ENCODE results near the gene ANKRD16. TPM values are rescaled to one million over a fixed set of nuclear protein-coding genes. Genes with fewer than 3 reads are reported as not detected.

ANKRD16 gene
- total RNA-seq, 3 donors from 2014 or later (not counting 1 experiment from before 2014, with no cell fraction given) = 2.6 to 3.1 (median 3.0) TPM

GRCh38 chr10:5897504-5897903 is 7.8 kb upstream of the ANKRD16 start:
- Histone ChIP-seq H3K36me3 (ENCODE audit: control insufficient read depth, insufficient read depth, low read length) (peaks cover 17% of the 10 kb centered on the region), H3K4me3 (ENCODE audit: low read length) (no peak overlapping the region), H3K27ac (ENCODE audit: low read length) (no peak overlapping the region), H3K27me3 (ENCODE audit: control insufficient read depth, insufficient read depth, low read length) (no peaks in the 10 kb centered on the region), H3K9me3 (ENCODE audit: control insufficient read depth, insufficient read depth, low read length) (peaks cover 5% of the 10 kb centered on the region), H3K4me1 (ENCODE audit: control insufficient read depth, insufficient read depth, low read length) (peaks cover 11% of the 10 kb centered on the region)
- H3K27me3 Mint-ChIP-seq (ENCODE audit: low read depth in 2 of 2) = no peaks in the 10 kb centered on the region
- no peaks in the 10 kb centered on the region for H3K36me3 Mint-ChIP-seq
- no peak for ATAC-seq
- peak overlapping the region in 1 of 2 donors; percentile 3 for H3K27ac Mint-ChIP-seq
- no peak overlapping the region for H3K4me3 Mint-ChIP-seq
- WGBS (ENCODE audit: insufficient coverage) = 96% methylated on average over 8 of the region's 8 CpGs
- intact Hi-C loops (cut with micrococcal nuclease) = no loop called here
- TF ChIP-seq CTCF (IDR thresholded peaks at IDR 0.05) = no peak
- peaks cover 33 to 35% of the 10 kb centered on the region in 2 donors for H3K4me1 Mint-ChIP-seq
- DNase-seq = no peak
- no peaks in the 10 kb centered on the region for H3K9me3 Mint-ChIP-seq

- ATAC-seq (peak in 1 of 3 donors; percentile 42), DNase-seq (no peak)
- Histone ChIP-seq H3K9me3 (ENCODE audit: control insufficient read depth, insufficient read depth, low read length) (peaks cover 5% of the 10 kb centered on the region), H3K27me3 (ENCODE audit: control insufficient read depth, insufficient read depth, low read length) (no peaks in the 10 kb centered on the region), H3K4me3 (ENCODE audit: low read length) (no peak overlapping the region), H3K4me1 (ENCODE audit: control insufficient read depth, insufficient read depth, low read length) (peaks cover 11% of the 10 kb centered on the region), H3K27ac (ENCODE audit: low read length) (no peak overlapping the region), H3K36me3 (ENCODE audit: control insufficient read depth, insufficient read depth, low read length) (peaks cover 17% of the 10 kb centered on the region)
- Mint-ChIP-seq H3K9me3 (no peaks in the 10 kb centered on the region), H3K4me1 (peaks cover 38 to 40% of the 10 kb centered on the region in 2 donors), H3K36me3 (no peaks in the 10 kb centered on the region), H3K27me3 (ENCODE audit: low read depth in 2 of 2) (no peaks in the 10 kb centered on the region), H3K27ac (peak overlapping the region; percentile 3 to 45), H3K4me3 (no peak overlapping the region)
- WGBS (ENCODE audit: insufficient coverage) = 80% methylated on average over 4 of the region's 4 CpGs
- intact Hi-C loops (cut with micrococcal nuclease) = no loop called here
- no peak for TF ChIP-seq CTCF (IDR thresholded peaks at IDR 0.05)
Observed at GRCh38 chr10:5897053-5897340, 7.3 kb upstream of the ANKRD16 start.

- H3K27ac ChIP-seq (ENCODE audit: low read length) = peak overlapping the region; percentile 0
- Mint-ChIP-seq H3K4me3 (no peak overlapping the region), H3K9me3 (no peaks in the 10 kb centered on the region), H3K4me1 (peaks cover 40 to 44% of the 10 kb centered on the region in 2 donors), H3K27me3 (ENCODE audit: low read depth in 2 of 2) (no peaks in the 10 kb centered on the region), H3K27ac (peak overlapping the region; percentile 45 to 82), H3K36me3 (no peaks in the 10 kb centered on the region)
- DNase-seq (no peak), ATAC-seq (no peak)
- H3K36me3 ChIP-seq (ENCODE audit: control insufficient read depth, insufficient read depth, low read length) = peaks cover 17% of the 10 kb centered on the region
- TF ChIP-seq CTCF (IDR thresholded peaks at IDR 0.05) = no peak
- intact Hi-C loops (cut with micrococcal nuclease) = no loop called here
- peaks cover 14% of the 10 kb centered on the region for H3K4me1 ChIP-seq (ENCODE audit: control insufficient read depth, insufficient read depth, low read length)
- H3K27me3 ChIP-seq (ENCODE audit: control insufficient read depth, insufficient read depth, low read length) = no peaks in the 10 kb centered on the region
- WGBS (ENCODE audit: insufficient coverage) = 74% methylated on average over 5 of the region's 5 CpGs
- no peak overlapping the region for H3K4me3 ChIP-seq (ENCODE audit: low read length)
- peaks cover 5% of the 10 kb centered on the region for H3K9me3 ChIP-seq (ENCODE audit: control insufficient read depth, insufficient read depth, low read length)
Observed at GRCh38 chr10:5896208-5897052, 6.7 kb upstream of the ANKRD16 start.
